ENCODE data around the gene PAQR7.

The PAQR7 gene

DNA sequence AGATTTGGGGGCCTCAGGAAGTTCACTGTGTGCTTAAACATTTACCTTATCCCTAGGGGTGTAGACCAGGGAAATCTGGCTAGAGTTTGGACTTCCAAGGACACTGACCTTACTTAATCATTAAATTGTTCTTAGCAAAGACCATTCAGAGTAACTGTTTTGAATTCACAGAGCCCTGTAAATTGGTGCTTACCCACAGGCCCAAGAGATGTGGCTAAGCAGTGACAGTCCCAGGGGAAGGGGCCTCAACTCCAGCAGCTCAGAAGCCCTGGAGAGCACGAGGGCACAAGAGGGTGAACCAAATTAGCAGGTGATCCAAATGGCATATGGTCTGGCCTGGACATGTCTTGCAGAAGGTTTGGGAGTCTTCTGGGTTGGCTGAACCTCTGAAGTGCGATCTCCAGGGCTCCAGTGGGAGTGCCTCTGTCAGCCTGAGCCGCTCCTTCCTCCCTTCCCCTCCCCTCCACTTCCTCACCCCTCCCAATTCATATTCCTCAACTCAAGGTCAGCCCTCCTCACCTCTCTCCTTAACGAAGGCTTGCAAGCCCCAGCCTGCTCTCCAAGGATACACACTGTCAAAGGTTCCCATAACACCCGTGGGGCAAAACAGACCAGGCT is 4.3 kb downstream of the PAQR7 start:
- TF ChIP-seq, protein P1, sequence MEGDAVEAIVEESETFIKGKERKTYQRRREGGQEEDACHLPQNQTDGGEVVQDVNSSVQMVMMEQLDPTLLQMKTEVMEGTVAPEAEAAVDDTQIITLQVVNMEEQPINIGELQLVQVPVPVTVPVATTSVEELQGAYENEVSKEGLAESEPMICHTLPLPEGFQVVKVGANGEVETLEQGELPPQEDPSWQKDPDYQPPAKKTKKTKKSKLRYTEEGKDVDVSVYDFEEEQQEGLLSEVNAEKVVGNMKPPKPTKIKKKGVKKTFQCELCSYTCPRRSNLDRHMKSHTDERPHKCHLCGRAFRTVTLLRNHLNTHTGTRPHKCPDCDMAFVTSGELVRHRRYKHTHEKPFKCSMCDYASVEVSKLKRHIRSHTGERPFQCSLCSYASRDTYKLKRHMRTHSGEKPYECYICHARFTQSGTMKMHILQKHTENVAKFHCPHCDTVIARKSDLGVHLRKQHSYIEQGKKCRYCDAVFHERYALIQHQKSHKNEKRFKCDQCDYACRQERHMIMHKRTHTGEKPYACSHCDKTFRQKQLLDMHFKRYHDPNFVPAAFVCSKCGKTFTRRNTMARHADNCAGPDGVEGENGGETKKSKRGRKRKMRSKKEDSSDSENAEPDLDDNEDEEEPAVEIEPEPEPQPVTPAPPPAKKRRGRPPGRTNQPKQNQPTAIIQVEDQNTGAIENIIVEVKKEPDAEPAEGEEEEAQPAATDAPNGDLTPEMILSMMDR (IDR thresholded peaks at IDR 0.05; ENCODE audit: low read depth, low read length, missing control alignments) = no peak
- no peak overlapping the region for H3K4me3 ChIP-seq (ENCODE audit: low read depth, low read length)
- no peak for DNase-seq (ENCODE audit: low read depth)

DNA sequence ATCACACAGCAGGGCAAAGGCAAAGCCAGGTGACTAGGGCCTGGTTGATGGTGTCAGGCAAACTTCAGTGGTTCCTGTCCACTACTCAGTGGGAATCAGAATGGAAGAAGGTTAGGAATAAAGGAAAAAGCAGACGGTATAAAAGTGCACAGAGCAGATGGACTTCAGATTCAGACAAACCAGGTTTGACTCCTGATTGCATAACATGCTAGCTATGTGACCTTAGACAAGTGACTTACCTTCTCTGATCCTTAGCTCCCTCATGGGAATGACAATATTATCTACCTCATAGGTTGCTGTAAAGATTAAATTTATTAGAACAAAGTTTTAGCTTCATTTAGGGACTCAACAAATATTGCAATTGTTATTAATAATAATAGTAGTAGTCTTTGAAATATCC is 4.9 kb downstream of the PAQR7 start:
- TF ChIP-seq, protein P1 (IDR thresholded peaks at IDR 0.05; ENCODE audit: low read depth, low read length, missing control alignments) = no peak
- DNase-seq (ENCODE audit: low read depth) = no peak
- H3K4me3 ChIP-seq (ENCODE audit: low read depth, low read length) = no peak overlapping the region

DNA sequence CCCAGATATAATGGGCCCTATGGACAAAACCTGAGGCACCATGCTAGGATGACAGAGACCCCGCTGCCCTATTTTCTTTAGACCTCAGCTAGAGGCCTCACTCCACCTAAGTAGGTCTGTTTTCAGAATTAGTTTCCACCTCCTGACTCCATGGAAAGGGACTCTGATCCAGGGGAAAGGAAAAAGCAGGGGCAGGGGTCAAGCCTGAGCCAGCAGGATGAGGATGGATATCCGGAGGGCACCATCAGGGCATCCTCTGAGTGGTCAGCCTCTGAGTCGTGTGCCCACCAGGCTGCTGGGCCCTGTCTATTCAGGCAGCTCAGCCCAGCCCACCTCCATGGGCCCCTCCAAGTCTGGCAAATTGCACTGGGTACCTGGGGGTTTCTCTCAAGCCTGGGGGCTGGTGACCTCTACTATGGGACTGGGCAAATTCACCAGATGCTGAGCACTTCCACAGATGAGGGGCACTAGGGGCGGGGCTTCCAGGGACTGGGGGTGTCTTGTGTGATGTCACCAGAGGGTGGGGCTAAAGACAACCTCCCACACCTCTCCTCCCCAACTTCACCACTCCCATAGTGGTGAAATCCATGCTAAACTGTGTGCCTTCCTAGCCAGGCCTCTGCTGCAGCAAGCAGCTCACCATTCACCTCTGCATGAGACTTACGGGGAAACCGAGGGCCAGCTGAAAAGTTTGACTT is 5.5 kb downstream of the PAQR7 start:
- TF ChIP-seq, protein P1 (IDR thresholded peaks at IDR 0.05; ENCODE audit: low read depth, low read length, missing control alignments) = no peak
- H3K4me3 ChIP-seq (ENCODE audit: low read depth, low read length) = no peak overlapping the region
- DNase-seq (ENCODE audit: low read depth) = no peak

DNA sequence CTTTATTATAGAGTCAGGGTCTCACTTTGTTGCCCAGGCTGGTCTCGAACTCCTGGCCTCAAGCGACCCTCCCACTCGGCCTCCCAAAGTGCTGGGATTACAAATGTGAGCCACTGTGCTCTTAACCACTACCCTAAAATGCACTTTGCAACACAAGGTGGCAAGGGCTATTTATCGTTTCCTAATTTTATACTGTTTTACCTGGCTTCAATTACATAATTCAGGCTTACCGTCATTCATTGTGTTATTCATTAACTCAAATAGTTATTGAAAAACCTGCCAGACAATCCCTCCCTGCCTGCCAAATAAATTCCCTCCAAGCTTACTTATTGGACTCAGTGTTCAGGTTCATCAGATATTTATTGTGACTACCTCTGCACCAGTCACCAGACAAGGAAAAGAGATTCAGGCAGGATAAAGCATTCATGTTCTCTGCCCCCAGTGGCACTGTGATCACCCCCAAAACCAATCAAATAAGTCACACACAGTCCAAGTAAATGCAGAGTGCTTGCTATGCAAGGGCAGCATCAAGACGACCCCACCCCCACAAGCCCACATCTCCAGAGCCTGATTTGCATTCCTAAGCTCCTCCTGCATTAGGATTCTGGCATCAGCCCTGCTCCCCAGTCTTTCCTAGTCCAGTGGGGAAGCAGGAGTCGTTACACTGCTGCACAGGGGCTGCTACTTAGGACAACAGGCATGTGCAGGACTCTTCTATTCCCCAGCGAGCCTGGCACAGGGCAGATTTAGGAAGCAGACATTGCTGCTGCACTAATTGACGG is 8.1 kb downstream of the PAQR7 start:
- no peak overlapping the region for H3K4me3 ChIP-seq (ENCODE audit: low read depth, low read length)
- DNase-seq (ENCODE audit: low read depth) = no peak
- TF ChIP-seq, protein P1 (IDR thresholded peaks at IDR 0.05; ENCODE audit: low read depth, low read length, missing control alignments) = no peak

DNA sequence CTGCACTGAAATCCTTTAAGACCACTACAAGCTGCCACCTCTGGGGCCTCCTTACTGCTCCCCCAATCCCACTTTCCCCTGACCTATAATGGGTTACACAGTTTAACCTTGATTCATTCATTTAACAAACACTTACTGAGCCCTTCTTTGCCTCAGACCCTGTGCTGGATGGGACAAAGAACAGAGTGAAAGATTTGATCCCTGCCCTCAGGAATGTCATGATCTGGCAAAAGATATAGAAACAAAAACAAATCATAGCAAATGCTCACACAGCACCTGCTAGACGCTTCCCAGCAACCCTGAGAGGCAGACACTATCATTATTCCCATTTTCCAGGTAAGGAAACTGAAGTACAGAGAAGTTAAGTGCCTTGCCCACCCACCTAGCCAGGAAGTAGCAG is 9.2 kb downstream of the PAQR7 start:
- H3K4me3 ChIP-seq (ENCODE audit: low read depth, low read length) = no peak overlapping the region
- TF ChIP-seq, protein P1 (IDR thresholded peaks at IDR 0.05; ENCODE audit: low read depth, low read length, missing control alignments) = no peak
- no peak for DNase-seq (ENCODE audit: low read depth)

DNA sequence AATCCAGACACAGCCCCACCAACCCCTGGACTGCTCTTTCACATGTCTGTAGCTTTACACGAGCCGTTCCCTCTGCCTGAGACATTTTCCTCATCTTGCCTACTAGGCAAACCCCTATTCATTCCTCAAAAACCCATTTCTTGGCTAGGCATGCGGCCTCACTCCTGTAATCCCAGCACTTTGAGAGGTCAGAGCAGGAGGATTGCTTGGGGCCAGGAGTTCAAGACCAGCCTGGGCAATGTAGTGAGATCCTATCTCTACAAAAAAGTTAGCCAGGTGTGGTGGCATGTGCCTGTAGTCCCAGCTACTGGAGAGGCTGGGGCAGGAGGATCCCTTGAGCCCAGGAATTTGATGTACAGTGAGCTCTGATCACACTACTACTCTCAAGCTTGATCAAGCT is 11.1 kb downstream of the PAQR7 start:
- no peak for DNase-seq (ENCODE audit: low read depth)
- H3K4me3 ChIP-seq (ENCODE audit: low read depth, low read length) = no peak overlapping the region
- TF ChIP-seq, protein P1 (IDR thresholded peaks at IDR 0.05; ENCODE audit: low read depth, low read length, missing control alignments) = no peak

Measured in GM12864 (cell line).